ENCODE data around the gene IQCF6. TPM values are rescaled to one million over a fixed set of nuclear protein-coding genes. Genes with fewer than 3 reads are reported as not detected.

The IQCF6 gene
- total and polyA plus RNA-seq, 2 of the 13 experiments (the other 11 are each of a cell fraction or from before 2014, with no cell fraction given): not detected

GRCh38 chr3:51729042-51729633 is 49.9 kb downstream of the IQCF6 start:
- no peak overlapping the region for H3K27ac ChIP-seq (ENCODE audit: extremely low read length, insufficient read depth, low read length)
- H3K4me1 ChIP-seq (ENCODE audit: insufficient read depth, low read length): peaks cover 2% of the 10 kb centered on the region
- no peak overlapping the region for H3K4me2 ChIP-seq (ENCODE audit: low read depth, low read length)

More at GRCh38 chr3:51729042-51729633, 49.9 kb downstream of the IQCF6 start:
- in situ Hi-C loops (cut with HindIII; ENCODE audit: extremely low pct_ligation_motif_present, low pct_unique_long_range_greater_than_20kb): no loop called here
- no peak for TF ChIP-seq ZBTB10 (CRISPR knock-in tag; IDR thresholded peaks at IDR 0.05; ENCODE audit: borderline replicate concordance)
- H3K36me3 ChIP-seq (replicated peaks in 1 of 2; ENCODE audit: control insufficient read depth in 1 of 2, insufficient read depth in 2 of 2, low read length in 2 of 2): no peaks in the 10 kb centered on the region
- POLR2A ChIA-PET: no interaction called here
- no peak overlapping the region for H3K9ac ChIP-seq (ENCODE audit: insufficient read depth, low read depth, low read length)
- no TSS peak for BruUV-seq (replicated peaks)
- no peak overlapping the region for H3K4me3 ChIP-seq (replicated peaks in 1 of 3; ENCODE audit: insufficient read depth in 1 of 3, low read depth in 2 of 3, low read length in 3 of 3)
- peaks cover 0 to 2% of the 10 kb centered on the region in 2 experiments; a peak in 2 of 5 replicates for H3K27me3 ChIP-seq (ENCODE audit: control insufficient read depth in 1 of 2, insufficient read depth in 2 of 2, low read length in 2 of 2)
- FAIRE-seq: no peak
- no peak for ATAC-seq
- H4K20me1 ChIP-seq (ENCODE audit: insufficient read depth, low read length): no peaks in the 10 kb centered on the region
- intact Hi-C loops (cut with micrococcal nuclease; ENCODE audit: unreplicated experiment): no loop called here
- DNase-seq (ENCODE audit: low spot score): no peak
- H3K9me3 ChIP-seq (ENCODE audit: low read length): no peaks in the 10 kb centered on the region
- CTCF ChIA-PET (ENCODE audit: low intra/inter-chr PET ratio, low total read pairs): no interaction called here
- no peaks in the 10 kb centered on the region for H3K79me2 ChIP-seq (ENCODE audit: insufficient read depth, low read length)
- no peak overlapping the region for H2AFZ ChIP-seq (ENCODE audit: low read length)

Other genes starting within 250 kb of the IQCF6 start
- 14.4 and 14.8 TPM in 2 replicates for gene RAD54L2, start 240.5 kb downstream of the IQCF6 start, total RNA-seq (2016; rRNA removed; fragmentation: Illumina TruSeq; extraction: Trizol)
- gene RAD54L2, start 240.5 kb downstream of the IQCF6 start, polyA plus RNA-seq (2011; rRNA removed): 4.9 and 5.5 TPM in 2 replicates
- 18.8 and 35.2 TPM in 2 replicates for gene TEX264, start 108.0 kb downstream of the IQCF6 start, total RNA-seq (2016; rRNA removed; fragmentation: Illumina TruSeq; extraction: Trizol)
- 52.1 and 59.2 TPM in 2 replicates for gene TEX264, start 108.0 kb downstream of the IQCF6 start, polyA plus RNA-seq (2011; rRNA removed)
- 0.07 TPM in 1 of 2 replicates, not detected in the other for gene GRM2, start 72.2 kb downstream of the IQCF6 start, total RNA-seq (2016; rRNA removed; fragmentation: Illumina TruSeq; extraction: Trizol)
- 0.04 and 0.05 TPM in 2 replicates for gene GRM2, start 72.2 kb downstream of the IQCF6 start, polyA plus RNA-seq (2011; rRNA removed)
- not detected in 2 replicates for gene IQCF2, start 82.4 kb upstream of the IQCF6 start, total RNA-seq (2016; rRNA removed; fragmentation: Illumina TruSeq; extraction: Trizol)
- not detected in 2 replicates for gene IQCF2, start 82.4 kb upstream of the IQCF6 start, polyA plus RNA-seq (2011; rRNA removed)
- not detected in 2 replicates for gene IQCF5, start 96.4 kb upstream of the IQCF6 start, total RNA-seq (2016; rRNA removed; fragmentation: Illumina TruSeq; extraction: Trizol)
- gene IQCF5, start 96.4 kb upstream of the IQCF6 start, polyA plus RNA-seq (2011; rRNA removed): not detected in 2 replicates
- not detected in 2 replicates for gene IQCF1, start 124.1 kb upstream of the IQCF6 start, total RNA-seq (2016; rRNA removed; fragmentation: Illumina TruSeq; extraction: Trizol)
- gene IQCF1, start 124.1 kb upstream of the IQCF6 start, polyA plus RNA-seq (2011; rRNA removed): not detected in 2 replicates
- gene RRP9, start 162.7 kb upstream of the IQCF6 start, total RNA-seq (2016; rRNA removed; fragmentation: Illumina TruSeq; extraction: Trizol): 39.4 and 44.0 TPM in 2 replicates
- 14.8 and 18.4 TPM in 2 replicates for gene RRP9, start 162.7 kb upstream of the IQCF6 start, polyA plus RNA-seq (2011; rRNA removed)
- gene PARP3, start 163.1 kb upstream of the IQCF6 start, total RNA-seq (2016; rRNA removed; fragmentation: Illumina TruSeq; extraction: Trizol): 7.7 and 11.2 TPM in 2 replicates
- gene PARP3, start 163.1 kb upstream of the IQCF6 start, polyA plus RNA-seq (2011; rRNA removed): 21.5 and 24.0 TPM in 2 replicates
- gene GPR62, start 176.1 kb upstream of the IQCF6 start, total RNA-seq (2016; rRNA removed; fragmentation: Illumina TruSeq; extraction: Trizol): not detected in 2 replicates
- gene GPR62, start 176.1 kb upstream of the IQCF6 start, polyA plus RNA-seq (2011; rRNA removed): not detected in 2 replicates
- gene PCBP4, start 188.2 kb upstream of the IQCF6 start, total RNA-seq (2016; rRNA removed; fragmentation: Illumina TruSeq; extraction: Trizol): 32.5 and 36.8 TPM in 2 replicates
- 51.3 and 58.9 TPM in 2 replicates for gene PCBP4, start 188.2 kb upstream of the IQCF6 start, polyA plus RNA-seq (2011; rRNA removed)
- gene ABHD14B, start 194.8 kb upstream of the IQCF6 start, total RNA-seq (2016; rRNA removed; fragmentation: Illumina TruSeq; extraction: Trizol): 40.4 and 44.4 TPM in 2 replicates
- gene ABHD14B, start 194.8 kb upstream of the IQCF6 start, polyA plus RNA-seq (2011; rRNA removed): 102 and 108 TPM in 2 replicates
- gene ABHD14A, start 195.8 kb upstream of the IQCF6 start, total RNA-seq (2016; rRNA removed; fragmentation: Illumina TruSeq; extraction: Trizol): 12.3 and 29.5 TPM in 2 replicates
- 46.9 and 53.9 TPM in 2 replicates for gene ABHD14A, start 195.8 kb upstream of the IQCF6 start, polyA plus RNA-seq (2011; rRNA removed)
- gene ACY1, start 204.3 kb upstream of the IQCF6 start, total RNA-seq (2016; rRNA removed; fragmentation: Illumina TruSeq; extraction: Trizol): 112 and 113 TPM in 2 replicates
- 162 and 166 TPM in 2 replicates for gene ACY1, start 204.3 kb upstream of the IQCF6 start, polyA plus RNA-seq (2011; rRNA removed)
- gene RPL29, start 216.7 kb upstream of the IQCF6 start, total RNA-seq (2016; rRNA removed; fragmentation: Illumina TruSeq; extraction: Trizol): 1,348 and 1,507 TPM in 2 replicates
- gene RPL29, start 216.7 kb upstream of the IQCF6 start, polyA plus RNA-seq (2011; rRNA removed): 2,212 and 2,263 TPM in 2 replicates